Measurements from ENCODE around the gene C20orf204.

C20orf204 gene

DNA sequence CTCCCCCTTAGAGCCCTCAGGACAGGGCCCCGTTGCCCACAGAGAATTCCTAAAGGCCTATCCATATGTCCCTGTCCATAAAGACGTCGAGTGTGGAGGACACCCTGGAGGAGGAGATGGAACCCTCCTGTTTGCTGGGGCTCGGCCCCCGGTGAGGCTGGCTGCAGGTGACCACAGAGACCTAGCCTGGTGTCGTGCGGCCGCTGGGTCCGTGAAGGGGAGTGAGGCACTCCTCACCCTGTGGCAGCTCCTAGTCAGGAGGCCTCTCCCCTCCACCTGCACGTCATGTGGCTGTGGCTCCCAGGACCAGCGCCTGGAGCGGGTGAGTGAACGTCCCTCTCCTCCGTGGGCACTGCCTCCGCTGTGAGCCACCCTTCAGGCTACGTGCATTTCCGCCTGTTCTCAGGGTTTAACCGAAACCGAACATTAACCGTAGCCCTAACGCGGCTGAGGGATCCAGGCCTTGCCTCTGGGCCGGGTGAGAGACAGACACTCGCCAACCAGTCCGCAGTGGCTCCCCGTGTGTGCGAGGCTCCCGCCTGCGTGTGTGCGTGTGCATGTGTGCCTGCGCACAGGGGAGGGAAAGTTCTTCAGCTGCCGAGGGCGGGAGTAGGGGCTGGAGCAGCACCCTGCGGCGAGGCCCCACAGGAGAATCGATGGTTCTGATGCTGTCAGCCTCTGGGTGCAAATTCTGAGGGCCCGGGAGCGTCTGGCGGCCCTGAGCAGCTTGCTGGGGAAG is 21.1 kb downstream of the C20orf204 start:
- no peak for FAIRE-seq

DNA sequence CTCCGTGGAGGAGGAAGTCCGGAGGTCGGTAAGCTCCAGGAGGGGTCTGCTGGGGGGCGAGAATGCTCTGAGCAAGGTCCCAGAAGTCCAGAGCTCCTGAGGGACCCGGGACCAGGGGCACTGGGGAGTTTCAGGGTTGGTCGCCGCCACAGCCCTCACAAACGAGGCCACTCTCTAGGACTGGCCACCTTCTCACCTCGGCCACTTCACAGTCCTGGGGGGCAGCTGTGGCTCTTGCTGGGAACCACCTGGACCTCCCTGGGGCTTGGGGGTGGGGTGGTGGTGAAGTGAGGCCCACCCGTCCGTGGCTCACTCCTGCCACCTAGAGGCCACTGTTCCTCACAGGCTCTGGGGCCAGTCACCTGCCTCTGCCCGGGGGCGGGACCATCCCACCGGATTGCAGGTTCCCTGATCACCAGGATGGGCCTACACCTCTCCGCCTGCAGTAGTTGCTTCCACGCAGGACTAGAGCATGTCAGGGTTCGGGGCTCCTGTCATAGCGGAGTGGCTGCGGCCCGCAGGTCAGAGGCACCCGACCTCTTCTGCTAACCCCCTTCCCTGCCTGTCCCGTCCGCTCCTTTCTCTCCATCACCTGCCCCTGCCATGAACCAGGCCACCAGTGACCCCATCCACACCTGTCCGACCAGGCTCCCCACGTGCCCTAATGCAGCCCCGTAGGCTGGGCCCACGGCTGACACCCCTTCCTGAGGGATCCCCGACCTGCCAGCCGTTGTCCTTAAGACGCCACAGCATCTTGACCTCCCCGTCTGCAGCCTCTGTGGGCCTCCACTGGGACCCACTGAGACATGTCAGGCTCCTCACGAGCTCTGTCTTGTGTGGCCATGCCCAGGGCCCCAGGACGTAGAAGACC is 21.9 kb downstream of the C20orf204 start:
- FAIRE-seq, result no peak

DNA sequence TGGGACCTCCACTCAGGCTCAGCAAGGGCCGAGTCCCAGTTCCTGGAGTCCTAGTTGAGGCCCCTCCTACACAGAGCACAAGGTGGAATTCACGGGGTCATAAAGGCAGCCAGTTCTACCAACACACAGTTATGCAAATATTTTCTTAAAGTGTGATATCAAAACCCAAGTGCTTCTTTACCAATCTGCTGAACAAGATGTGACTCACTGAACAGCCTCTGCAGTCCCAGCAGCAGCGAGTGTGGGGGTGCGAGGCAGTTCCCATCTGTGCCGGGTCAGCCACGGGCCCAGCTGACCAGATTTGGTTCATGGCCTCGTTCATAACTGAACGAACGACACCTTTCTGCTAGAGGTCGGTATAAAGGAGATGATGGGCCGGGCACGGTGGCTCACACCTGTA is 22.6 kb downstream of the C20orf204 start:
- FAIRE-seq, result no peak

DNA sequence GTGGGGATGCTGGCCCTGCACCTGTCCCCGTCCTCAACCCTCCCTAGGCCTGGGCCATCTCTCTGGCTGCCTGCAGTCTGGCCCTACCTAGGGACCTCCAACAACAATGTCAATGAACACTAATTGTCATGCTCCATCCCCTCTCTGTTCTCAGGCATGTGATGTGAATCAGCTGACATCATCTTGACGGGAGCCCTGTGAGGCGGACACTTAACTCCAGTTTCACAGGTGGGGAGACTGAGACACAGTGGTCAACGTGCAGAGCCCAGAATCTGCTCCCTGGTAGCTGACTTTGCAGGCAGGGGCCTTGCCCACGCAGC is 26.3 kb downstream of the C20orf204 start:
- FAIRE-seq, result no peak

DNA sequence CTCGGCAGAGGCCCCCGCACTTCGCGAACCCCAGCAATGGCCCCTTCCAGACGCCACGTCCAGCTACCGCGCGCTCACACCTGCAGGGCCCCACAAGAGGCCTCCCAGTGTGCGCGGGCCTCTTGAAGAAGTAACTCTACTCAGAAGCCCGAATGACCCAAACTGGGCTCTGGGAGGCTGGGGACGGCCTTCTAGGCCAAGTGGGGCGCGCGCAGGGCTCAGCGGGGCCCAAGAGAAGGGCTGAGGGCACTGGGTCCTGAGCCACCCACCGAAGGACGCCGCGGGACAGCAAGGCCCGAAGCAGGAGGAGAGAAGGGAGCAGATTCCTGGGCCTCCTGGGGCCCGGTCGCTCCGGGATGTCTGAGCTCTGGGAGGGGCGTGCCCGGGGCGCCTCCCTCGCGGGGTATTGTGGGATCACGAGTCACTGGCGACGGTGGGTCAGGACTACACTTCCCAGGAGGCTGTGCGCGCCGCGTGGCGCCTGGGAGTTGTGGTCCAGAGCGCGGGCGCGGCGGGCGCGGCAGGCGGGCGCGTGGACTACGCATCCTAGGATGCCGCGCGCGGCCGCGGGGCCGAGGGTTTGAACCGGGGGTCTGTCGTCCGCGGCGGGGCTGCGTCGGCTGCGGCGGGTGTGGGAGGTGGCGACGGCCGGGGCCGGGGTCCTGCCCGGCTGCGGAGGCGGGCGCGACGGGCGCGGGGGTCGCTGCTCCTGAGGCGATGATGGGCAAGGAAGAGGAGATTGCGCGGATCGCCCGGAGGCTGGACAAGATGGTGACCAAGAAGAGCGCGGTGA is 26.8 kb downstream of the C20orf204 start, which contains the start of gene TCEA2:
TSS of gene TCEA2 (plus strand) at position 603 of the 793 bp plus-strand sequence. CDS start at position 718, 115 bp downstream.
- FAIRE-seq, result no peak

DNA sequence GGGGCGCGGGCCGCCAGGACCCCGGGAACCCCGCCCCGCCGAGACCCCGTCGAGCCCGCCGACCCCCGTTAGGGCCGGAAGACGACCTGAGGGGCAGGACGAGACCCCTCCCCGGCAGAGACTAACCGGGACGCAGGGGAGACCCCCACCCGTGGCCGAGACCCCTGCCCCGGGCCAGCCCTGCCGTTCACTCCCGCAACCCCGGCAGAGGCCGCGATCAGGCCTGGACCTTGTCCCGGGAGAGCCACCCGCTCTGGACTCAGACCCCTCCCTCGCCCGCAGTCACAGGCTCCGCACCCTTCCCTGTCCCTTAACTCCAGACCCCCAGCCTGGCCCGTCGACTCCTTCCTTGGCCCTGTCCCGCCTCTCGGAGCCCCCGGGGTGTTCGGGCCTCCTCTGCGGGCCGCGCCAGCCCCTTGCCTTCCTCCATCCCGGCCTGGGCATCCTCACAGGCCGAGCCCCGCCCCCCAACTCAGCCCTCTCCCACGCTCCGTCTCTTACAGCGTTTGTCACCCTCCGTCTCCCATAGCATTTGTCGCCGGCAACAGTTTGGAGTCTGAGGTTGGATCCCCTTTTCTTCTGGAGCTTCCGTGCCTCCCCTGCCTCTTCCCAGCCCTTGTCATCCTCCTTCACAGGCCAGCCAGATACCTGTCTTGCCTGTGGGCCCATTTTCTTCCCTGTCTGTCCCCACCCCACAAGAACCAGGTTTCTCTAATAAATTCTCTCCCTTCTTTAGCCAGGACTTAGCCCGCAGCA is 27.6 kb downstream of the C20orf204 start:
- no peak for FAIRE-seq

DNA sequence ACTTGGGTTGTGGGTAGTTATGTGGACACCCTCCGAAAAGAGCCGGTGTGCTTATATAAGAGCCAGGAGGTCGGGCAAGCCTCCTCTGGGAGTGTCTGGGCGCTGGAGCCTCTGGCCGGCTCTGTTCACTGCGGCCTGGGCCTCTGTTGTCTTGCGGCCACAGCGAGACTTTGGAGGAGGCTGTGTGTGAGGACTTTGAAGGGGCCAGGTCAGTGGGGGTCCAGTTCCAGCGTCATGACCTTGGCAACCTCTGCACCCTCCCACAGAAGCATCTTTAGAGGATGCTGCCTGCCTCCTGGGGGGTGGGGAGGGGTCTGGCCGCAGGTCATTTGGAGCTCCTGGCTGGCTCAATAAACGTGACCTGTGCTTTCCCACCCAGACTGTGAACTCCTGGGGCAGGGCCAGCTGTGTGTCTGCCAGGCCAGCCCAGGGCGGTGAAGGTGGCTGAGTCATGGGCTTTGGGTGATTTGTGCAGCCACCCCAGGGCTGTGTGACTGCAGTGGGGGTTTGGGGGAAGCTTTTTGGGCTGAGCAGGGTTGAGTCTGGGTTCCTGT is 28.2 kb downstream of the C20orf204 start:
- FAIRE-seq, result no peak

DNA sequence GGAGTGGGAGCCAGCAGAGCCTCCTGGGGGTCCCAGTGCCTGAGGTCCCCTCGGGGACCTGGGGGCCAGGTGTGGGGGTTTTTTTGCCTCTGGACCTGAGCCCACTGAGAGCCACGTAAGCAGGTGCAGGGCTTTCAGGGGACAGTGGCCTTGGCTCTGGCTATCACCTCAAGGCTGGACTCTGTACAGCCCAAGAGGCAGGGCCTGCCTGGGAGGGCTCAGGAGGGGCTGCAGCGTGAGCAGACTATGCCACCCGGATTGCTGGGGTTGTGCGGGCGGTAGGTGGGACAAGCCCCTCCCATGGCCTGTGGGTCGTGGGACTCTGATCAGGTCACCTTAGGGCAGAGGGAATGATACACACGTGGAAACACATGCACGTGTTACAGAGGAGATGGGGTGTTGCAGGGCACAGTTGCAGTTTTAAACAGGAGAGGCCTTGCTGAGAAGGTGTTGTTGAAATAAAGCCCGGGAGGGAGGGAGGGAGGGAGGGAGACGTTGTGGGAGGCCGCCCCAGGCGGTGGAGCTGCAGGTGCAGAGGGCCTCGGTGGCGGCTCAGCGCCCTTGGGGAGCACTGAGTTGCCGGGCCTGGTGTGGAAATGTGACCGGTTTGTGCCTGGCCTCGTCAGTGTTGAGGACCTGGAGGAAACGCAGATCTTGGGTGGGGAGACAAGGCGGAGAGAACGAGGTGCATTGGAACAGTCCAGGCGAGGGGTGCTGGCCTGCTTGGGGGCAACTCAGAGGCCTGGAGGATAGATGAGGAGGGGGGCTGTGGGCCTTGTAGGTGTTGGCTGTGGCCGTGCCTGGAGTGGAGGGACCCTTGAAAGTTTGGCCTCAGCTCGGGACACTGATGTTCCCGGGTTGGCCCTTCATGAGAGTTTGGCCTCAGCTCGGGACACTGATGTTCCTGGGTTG is 29.3 kb downstream of the C20orf204 start:
- FAIRE-seq, result no peak

DNA sequence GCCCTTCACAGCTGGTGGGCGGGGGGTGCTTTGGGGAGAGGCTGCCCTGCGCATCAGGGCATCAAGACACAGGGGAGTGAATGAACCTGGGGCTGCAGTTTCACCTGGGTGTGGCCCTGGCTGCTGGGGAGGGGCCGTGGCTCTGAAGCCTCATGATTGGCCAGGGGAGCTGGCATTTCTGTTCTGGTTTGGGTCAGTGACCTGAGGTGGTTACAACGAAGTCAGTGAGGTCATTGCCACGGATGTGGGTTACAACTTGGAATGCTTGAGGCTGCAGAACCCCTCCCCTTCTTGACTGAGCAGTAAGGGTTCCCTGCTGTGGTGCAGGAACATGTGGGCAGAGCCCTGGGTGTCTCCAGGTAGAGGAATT is 30.0 kb downstream of the C20orf204 start:
- no peak for FAIRE-seq

DNA sequence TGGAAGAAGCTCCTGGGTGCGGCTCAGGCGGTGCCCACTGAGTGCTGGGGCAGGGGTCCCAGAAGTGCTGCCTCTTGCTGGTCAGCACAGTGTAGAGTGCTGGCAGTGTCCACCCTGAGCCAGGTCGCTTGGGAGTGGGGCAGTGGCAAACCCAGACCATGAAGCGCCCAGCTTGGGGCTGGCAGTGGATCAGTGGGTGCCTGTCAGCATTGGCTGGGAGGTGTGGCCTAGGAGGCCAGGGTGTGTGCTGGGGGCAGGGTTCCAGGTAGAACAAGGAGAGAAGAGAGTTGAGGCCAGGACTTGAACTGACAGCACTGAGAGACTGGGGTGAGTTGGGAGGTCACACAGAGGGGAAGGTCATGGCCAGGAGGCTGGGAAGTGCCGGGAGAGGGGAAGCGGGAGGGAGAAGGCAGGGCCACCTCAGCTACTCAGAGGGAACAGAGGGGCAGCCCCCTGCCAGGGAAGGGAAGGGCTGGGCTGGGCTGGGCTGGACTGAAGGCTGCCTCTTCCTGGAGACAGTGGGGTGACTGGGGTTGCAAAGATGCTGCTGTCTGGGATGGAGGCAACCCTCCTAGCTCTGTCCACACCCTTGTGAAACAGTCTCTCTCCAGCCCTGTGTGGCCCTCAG is 31.1 kb downstream of the C20orf204 start:
- no peak for FAIRE-seq

DNA sequence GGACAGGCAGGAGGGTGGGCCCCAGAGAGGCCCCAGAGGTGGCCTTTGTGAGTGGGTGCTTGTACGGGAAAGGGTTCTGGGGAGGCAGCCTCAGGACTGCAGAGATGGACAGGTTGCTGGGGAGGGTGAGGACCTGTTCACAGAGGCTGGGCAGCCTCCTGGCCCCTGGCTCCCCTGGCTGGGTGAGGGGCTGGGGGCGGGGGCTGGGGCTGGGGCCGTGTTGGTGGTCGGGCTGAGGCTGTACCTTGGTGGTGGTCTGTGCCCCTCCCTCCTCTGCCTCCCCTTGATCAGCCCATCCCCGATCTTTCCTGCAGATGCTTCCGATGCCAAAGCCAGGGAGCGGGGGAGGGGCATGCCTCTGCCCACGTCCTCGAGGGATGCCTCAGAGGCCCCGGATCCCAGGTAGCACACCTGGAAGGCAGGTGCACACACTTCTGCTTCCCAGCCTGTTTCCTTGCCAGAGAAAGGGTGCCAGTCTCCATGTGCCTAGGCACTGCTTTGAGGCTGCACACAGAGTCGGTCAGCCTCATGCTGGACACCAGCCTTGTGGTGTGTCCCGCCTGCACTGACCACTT is 31.8 kb downstream of the C20orf204 start:
- FAIRE-seq, result no peak

DNA sequence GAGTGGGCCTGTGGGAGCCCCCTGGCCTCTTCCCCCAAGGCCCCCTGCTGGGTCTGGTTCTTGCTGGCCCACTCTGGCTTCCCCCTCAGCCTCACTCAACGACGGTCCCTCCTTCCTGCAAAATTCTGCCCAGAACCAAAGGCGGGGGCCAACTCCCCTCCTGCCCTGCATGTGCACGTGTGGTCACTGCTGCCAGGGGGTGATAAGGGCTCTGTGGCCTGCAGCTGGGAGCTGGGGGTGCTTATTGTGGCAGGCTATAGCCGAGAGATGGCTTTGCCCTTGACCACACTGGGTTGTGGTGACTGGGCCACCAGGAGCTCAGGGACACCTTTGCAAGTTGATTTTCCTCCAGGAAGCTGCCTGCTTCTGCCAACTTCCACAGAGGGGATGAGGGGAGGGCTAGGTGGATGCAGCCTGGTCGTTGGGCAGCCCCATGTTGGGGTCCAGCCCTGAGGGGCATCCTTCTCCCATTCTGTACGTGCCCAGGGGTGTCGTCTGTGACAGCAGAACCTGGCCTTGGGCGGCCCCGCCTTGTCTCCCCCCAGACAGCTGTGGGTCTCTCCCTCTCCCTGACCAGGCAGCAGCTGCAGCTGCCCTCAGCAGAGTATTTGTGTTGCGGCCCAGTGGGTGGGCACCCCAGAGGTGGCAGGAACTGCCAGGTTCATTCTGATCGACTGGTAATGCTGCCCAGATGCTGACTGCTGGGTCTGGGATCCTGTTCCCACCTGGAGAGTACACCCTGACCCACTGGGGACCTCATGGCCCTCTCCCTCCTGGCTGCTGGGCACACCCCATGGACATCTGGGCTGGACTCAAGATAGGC is 32.6 kb downstream of the C20orf204 start:
- no peak for FAIRE-seq

DNA sequence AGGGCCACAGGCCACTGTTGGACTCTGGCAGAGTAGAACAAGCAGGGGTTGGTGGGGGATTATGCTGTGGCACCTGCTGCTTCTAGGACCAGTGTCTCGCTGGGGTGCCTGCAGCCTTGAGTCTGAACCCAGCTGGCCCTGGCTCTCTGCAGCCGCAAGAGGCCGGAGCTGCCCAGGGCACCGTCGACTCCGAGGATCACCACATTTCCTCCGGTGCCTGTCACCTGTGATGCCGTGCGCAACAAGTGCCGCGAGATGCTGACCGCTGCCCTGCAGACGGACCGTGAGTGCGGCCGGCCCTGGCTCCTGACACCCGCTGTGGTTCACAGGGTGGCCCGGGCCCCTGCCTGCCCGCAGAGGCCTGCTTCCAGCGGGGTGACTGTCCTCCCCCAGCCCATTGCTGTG is 33.2 kb downstream of the C20orf204 start:
- FAIRE-seq, result no peak

DNA sequence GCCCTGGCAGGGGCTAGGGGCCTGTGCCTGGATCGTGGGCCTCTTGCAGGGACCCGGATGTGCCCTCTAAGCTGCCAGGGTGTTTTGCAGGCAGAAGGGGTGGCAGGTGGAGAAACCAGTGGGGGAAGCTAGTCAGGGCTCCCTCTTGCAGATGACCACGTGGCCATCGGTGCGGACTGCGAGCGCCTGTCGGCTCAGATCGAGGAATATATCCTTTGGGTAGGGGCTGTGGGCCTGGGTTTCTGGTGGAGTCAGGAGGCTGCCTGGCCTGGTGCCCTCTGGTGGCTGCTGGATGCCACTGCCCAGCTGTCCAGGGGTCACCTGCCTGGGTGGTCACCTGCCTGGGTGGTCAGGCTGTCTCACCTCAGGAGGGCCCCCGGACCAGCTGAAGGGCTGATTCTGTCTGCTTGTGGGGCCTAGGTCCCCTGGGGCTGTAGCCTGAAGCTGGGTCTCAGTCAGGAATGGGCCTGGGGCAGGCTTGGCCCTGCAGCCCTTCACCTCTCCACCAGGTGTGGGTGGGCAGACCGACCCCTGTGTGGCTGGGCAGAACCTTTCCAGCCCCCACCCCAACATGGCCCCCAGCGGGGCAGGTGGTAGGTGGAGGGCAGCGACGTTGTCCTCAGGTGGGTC is 33.7 kb downstream of the C20orf204 start:
- no peak for FAIRE-seq

DNA sequence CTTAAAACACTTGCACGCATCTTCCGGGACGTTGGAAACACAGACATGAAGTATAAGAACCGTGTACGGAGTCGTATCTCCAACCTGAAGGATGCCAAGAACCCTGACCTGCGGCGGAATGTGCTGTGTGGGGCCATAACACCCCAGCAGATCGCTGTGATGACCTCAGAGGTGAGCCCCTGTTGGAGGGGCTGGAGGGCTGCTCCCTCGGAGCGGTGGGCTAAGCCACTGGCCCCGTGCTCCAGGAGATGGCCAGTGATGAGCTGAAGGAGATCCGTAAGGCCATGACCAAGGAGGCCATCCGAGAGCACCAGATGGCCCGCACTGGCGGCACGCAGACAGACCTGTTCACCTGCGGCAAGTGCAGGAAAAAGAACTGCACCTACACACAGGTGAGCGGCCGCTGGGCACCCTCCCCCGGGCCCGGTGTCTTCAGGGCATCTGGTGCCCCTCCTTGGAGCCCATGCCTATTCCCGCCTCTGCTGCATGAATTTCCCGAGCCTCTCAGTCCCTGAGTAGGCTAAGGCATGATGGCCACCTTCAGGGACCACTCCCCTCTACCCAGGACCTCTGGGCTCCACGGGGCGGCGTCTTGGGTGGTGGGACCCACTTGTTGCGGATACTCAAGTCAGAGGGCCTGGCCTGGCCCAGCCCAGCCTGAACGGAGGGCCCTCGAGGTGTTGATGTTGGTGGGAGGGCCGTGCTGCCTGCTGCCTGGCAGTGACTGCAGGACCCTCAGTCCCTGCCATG is 34.4 kb downstream of the C20orf204 start:
- no peak for FAIRE-seq

DNA sequence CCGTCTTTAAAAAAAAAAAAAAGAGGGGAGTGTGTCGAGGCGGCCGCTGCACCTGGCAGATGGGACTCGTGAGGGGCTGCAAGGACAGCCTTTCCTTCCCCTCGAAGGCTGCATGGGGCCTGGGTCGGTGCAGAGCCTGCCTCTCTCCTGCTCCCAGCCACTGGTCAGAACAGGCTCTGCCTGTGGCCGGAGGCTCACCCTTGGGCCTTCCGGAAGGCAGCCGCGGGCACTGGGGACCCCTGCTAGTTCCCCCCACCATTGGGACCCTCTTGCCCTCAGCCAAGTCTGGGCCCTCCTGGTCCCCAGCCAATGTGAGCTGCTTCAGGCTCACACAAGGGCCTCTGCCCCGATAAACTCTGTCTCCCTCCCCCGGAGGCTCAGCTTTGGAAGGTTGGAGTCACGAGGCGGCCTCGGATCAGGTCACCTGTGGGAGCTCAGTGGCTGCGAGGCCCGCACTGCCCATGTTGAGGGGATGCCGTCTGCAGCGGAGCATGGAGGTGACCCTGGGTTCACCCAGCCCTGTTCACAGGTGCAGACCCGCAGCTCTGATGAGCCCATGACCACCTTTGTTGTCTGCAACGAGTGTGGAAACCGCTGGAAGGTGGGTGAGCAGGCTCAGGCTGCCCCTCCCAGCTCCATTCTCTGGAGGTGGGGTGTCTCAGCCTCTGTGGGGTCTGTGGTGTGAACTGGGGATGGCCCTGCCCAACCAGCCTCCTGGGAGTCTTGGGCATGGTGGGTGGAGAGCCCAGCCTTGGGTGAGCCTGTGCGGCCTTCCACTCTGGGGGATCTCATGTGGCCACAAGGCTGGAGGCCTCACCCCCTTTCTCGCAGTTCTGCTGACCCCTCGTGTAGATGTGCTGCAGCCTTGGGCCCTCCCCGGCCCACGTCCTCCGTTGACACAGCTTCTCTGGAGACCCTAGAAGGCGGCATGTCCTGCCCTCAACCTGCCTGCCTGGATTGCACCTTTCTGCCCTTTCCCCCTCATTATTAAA is 35.7 kb downstream of the C20orf204 start:
- no peak for FAIRE-seq
